Pancreas (tissue), 10 donors: ENCODE results near the gene RAB36. TPM values are rescaled to one million over a fixed set of nuclear protein-coding genes. Genes with fewer than 3 reads are reported as not detected.

Experiments
- ATAC-seq, 4 donors: fragments of 200-7000 bp; cut with Tn5 transposase; one replicate each; pipeline versions ENCODE4 v1.8.0 to v1.9.1; 2020; ENCODE audit warnings: mild to moderate bottlenecking in 4 of 4, moderate library complexity in 4 of 4
- DNase-seq, 6 donors: peaks; one replicate each; pipeline ENCODE4 v3.0.0-alpha.2; 2020
- FAIRE-seq: peaks from 2 replicates; lab custom pipeline; 2012; peaks lifted over from hg19 to GRCh38; lab: Jason Lieb, UNC
- H3K27ac ChIP-seq, 4 donors: fragments of 200-600 bp; sonication (generic); 1 replicate in 3 of 4; 2 replicates in 1 of 4; pipeline versions ENCODE4 v1.5.0 to v1.8.0; 2020
- H3K27me3 ChIP-seq, 4 donors: fragments of 200-600 bp; one replicate each; pipeline ENCODE4 v1.8.0; 2021
- H3K36me3 ChIP-seq, 3 donors: fragments of 200-600 bp; sonication (generic) in 1 of 3; one replicate each; pipeline versions ENCODE4 v1.5.0 to v1.8.0; 2020 to 2021
- H3K4me1 ChIP-seq, 3 donors: fragments of 200-600 bp; one replicate each; pipeline ENCODE4 v1.8.0; 2021
- H3K4me3 ChIP-seq, 4 donors: fragments of 200-600 bp; sonication (generic) in 2 of 4; one replicate each; pipeline versions ENCODE4 v1.5.0 to v1.8.0; 2020 to 2021
- H3K9me3 ChIP-seq, 4 donors: fragments of 200-600 bp; one replicate each; pipeline ENCODE4 v1.8.0; 2021
- CTCF ChIP-seq, 4 donors: fragments of 200-600 bp; sonication (generic) in 3 of 4; IDR thresholded peaks; one replicate each; pipeline versions ENCODE4 v1.5.0 to v1.8.0; 2021; ENCODE audit warnings: antibody characterized with exemption in 4 of 4
- WGBS, 2 donors: extraction: QIAGEN DNeasy Blood & Tissue Kit; methylation state at CpG; one replicate each; pipeline ENCODE4 v1.1.7; 2013; 5-methylcytosine and 5-hydroxymethylcytosine counted together
- intact Hi-C, 3 donors: fragments of 100-400 bp; cut with DNase I; formaldehyde crosslinking; loops; one replicate each; pipeline versions ENCODE4 v1.11.1 to v1.14.2; 2022
- polyA plus RNA-seq, 2 donors: library from polyadenylated mRNA; stranded (reverse); fragments of 200-250 nt; gene quantifications; one replicate each; pipeline ENCODE4 v1.2.3, GENCODE V29; 2013
- total RNA-seq, 6 donors: library from RNA; stranded (reverse); fragmentation: NEBNext Ultra II Directional in 4 of 6; extraction: Animal tissue kit (Norgen Biotek cat#: 25700) in 4 of 6; gene quantifications; one replicate each; pipeline versions ENCODE4 v1.2.1 to v1.2.4, GENCODE V29; 2021 to 2023
- donor health status: healthy with polysubstance abuse.
- donor health status: DM: no; HTN: no; CAD: no; lungs with moderate emphysema.
- donor health status: DM: no; HTN: no; CAD: no.
- donor health status: control.
- donor health status: control.
- donor health status: Bipolar disorder and iron deficiency.
- donor health status: DM: yes; HTN: yes; CAD: no.
- donor health status: DM: no; HTN: no; CAD: no.
- donor health status: DM: no; HTN: no; CAD: no.
- donor health status: DM: yes; HTN: yes; CAD: no.

RAB36 gene
- total and polyA plus RNA-seq, 8 donors = 1.2 to 7.3 (median 3.1) TPM

GRCh38 chr22:23137468-23137867, 7.8 kb upstream of the RAB36 start:
- H3K36me3 ChIP-seq = no peaks in the 10 kb centered on the region
- H3K4me3 ChIP-seq = no peak overlapping the region
- DNase-seq (no peak), ATAC-seq (no peak), FAIRE-seq (no peak)
- H3K27me3 ChIP-seq = no peaks in the 10 kb centered on the region
- H3K27ac ChIP-seq = no peak overlapping the region
- 62 to 69% methylated on average over 3 of the region's 3 CpGs for WGBS, 2 donors
- peaks cover 0 to 9% (median 4%) of the 10 kb centered on the region in 3 donors for H3K4me1 ChIP-seq
- H3K9me3 ChIP-seq = no peaks in the 10 kb centered on the region
- intact Hi-C loops = no loop called here
- TF ChIP-seq CTCF (IDR thresholded peaks at IDR 0.05) = no peak

- ATAC-seq = no peak
- H3K36me3 ChIP-seq = no peaks in the 10 kb centered on the region
- H3K27me3 ChIP-seq = no peaks in the 10 kb centered on the region
- DNase-seq = no peak
- no peaks in the 10 kb centered on the region for H3K9me3 ChIP-seq
- no peak overlapping the region for H3K27ac ChIP-seq
- H3K4me3 ChIP-seq = no peak overlapping the region
- intact Hi-C loops = no loop called here
- WGBS, 2 donors = 71 to 79% methylated on average over 5 of the region's 5 CpGs
- peaks cover 0 to 11% (median 6%) of the 10 kb centered on the region in 3 donors for H3K4me1 ChIP-seq
- no peak for FAIRE-seq
- TF ChIP-seq CTCF (IDR thresholded peaks at IDR 0.05) = no peak
Measured at GRCh38 chr22:23137905-23138561, 7.2 kb upstream of the RAB36 start.

- intact Hi-C loops = no loop called here
- no peak for DNase-seq
- no peak overlapping the region for H3K4me3 ChIP-seq
- no peak for FAIRE-seq
- H3K9me3 ChIP-seq = no peaks in the 10 kb centered on the region
- WGBS, 2 donors = 85 to 91% methylated on average over 12 of the region's 12 CpGs
- peaks cover 0 to 11% (median 6%) of the 10 kb centered on the region in 3 donors for H3K4me1 ChIP-seq
- no peaks in the 10 kb centered on the region for H3K27me3 ChIP-seq
- H3K27ac ChIP-seq = no peak overlapping the region
- H3K36me3 ChIP-seq = no peaks in the 10 kb centered on the region
- no peak for TF ChIP-seq CTCF (IDR thresholded peaks at IDR 0.05)
- no peak for ATAC-seq
Measured at GRCh38 chr22:23138584-23139435, 6.5 kb upstream of the RAB36 start.

GRCh38 chr22:23140385-23140784, 4.9 kb upstream of the RAB36 start:
- TF ChIP-seq CTCF (IDR thresholded peaks at IDR 0.05) = no peak
- ATAC-seq (no peak), FAIRE-seq (no peak), DNase-seq (no peak)
- H3K4me3 ChIP-seq = no peak overlapping the region
- no peaks in the 10 kb centered on the region for H3K27me3 ChIP-seq
- H3K36me3 ChIP-seq = no peaks in the 10 kb centered on the region
- no peak overlapping the region for H3K27ac ChIP-seq
- peaks cover 0 to 11% (median 6%) of the 10 kb centered on the region in 3 donors for H3K4me1 ChIP-seq
- intact Hi-C loops = no loop called here
- no peaks in the 10 kb centered on the region for H3K9me3 ChIP-seq
